Fibroblast of pulmonary artery (primary cell): ENCODE measurements around the gene HPS1.

Source experiments
- DNase-seq: peaks from one replicate; pipeline ENCODE4 v3.0.0-alpha.2; 2010; ENCODE audit warnings: low read depth
- H3K4me3 ChIP-seq: replicated peaks from 2 replicates; pipeline ENCODE4 v1.5.1; 2011; ENCODE audit warnings: low read depth, mild to moderate bottlenecking, control low read depth, low read length, moderate library complexity
- CTCF ChIP-seq: IDR thresholded peaks from 2 replicates; pipeline ENCODE4 v1.5.1; 2011; ENCODE audit warnings: mild to moderate bottlenecking, control low read depth, low read length, inconsistent platforms; ENCODE audit errors: missing control alignments

The HPS1 gene

GRCh38 chr10:98446661-98447221 lies at the start of gene HPS1:
Gene HPS1, minus strand, starts transcription at chr10:98446935. Its CDS starts 3,695 bp downstream, at chr10:98443240.
- TF ChIP-seq CTCF, result no peak

GRCh38 chr10:98492763-98493162 lies 46.0 kb upstream of the HPS1 start:
- no peak for DNase-seq
- TF ChIP-seq CTCF, result no peak
- H3K4me3 ChIP-seq, result no peak overlapping the region

More at GRCh38 chr10:98446661-98447221, at the start of gene HPS1:
- peak within 1 kb of the TSS; percentile 84 for H3K4me3 ChIP-seq
- DNase-seq, result peak; percentile 73

GRCh38 chr10:98489561-98490481 lies 43.1 kb upstream of the HPS1 start:
- DNase-seq, result no peak
- no peak for TF ChIP-seq CTCF
- no peak overlapping the region for H3K4me3 ChIP-seq

- peak; percentile 49 for DNase-seq
- TF ChIP-seq CTCF, result no peak
Observed at GRCh38 chr10:98488669-98489430, 42.1 kb upstream of the HPS1 start.

GRCh38 chr10:98487649-98488048 lies 40.9 kb upstream of the HPS1 start:
- no peak overlapping the region for H3K4me3 ChIP-seq
- no peak for DNase-seq
- TF ChIP-seq CTCF, result no peak

More at GRCh38 chr10:98488669-98489430, 42.1 kb upstream of the HPS1 start:
- H3K4me3 ChIP-seq, result no peak overlapping the region

- no peak for TF ChIP-seq CTCF
- no peak overlapping the region for H3K4me3 ChIP-seq
- DNase-seq, result peak; percentile 73
Observed at GRCh38 chr10:98486421-98486820, 39.7 kb upstream of the HPS1 start.
